ENCODE data around the gene DPP6. TPM values are rescaled to one million over a fixed set of nuclear protein-coding genes. Genes with fewer than 3 reads are reported as not detected.
A peak's percentile ranks its signal among the peaks of the same experiment; 100 is the strongest.
"Not testable (repeated sequence)": the region's sequence is repeated elsewhere in the genome, so short reads cannot be mapped to it uniquely, and the experiment has no call there.

The DPP6 gene
- 10 to 100 TPM in 3 of 4 donors, under 1 TPM in 1; 0.30 to 11.8 (median 10.7) TPM for total RNA-seq

DNA sequence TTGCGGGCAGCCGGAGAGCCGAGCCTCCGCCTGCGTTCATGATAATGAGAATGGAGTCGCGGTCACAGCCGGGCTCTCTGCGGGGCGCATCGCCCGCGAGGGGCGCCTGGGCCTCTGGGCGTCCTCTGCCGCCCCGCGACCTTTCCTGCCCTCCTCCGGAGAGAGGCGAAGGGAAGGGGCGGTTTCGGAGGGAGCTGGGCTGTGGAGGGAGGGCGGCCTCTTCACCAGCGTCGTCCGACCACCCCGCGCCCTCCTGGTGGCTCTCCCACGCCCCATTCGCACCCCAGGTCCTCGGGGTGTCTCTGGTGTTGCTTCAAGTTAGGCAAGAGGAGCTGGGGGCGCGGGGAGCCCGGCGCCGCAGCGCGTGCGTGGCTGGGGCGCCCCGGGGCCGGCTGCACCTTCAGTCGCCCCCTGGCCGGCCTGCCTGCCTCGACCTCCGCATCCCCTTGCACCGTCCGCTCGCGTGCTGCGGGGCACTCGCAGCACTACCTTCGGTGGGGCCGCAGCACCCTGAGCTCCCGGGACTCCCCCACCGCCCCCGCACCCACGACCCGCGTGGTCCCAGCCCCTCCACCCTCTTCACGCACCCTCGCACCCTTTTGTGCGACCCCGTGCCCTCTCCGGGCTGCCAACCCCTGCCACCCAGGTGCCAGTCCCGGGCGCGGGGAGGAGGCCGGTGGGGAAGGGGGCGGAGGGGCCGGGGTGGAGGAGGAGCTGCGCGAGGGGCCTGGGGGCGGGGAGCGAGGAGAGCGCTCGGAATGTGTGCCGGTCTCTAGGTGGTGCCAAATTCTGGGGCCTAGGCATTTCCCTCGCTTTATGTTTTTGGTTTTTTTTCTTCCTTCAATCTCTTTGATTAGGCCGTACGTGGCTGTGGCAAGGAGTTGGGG lies at the start of gene DPP6:
DPP6 (plus strand) TSS at position 756 of the 887 bp plus-strand sequence.
- not testable (repeated sequence) for H3K27ac ChIP-seq; H3K9me3 ChIP-seq; H3K36me3 ChIP-seq; DNase-seq (ENCODE audit: low spot score in 2 of 2); H3K4me1 ChIP-seq
- 2% methylated on average over 19 of the region's 81 CpGs for WGBS
- Histone ChIP-seq H3K27me3 (peaks cover 15% of the 10 kb centered on the region), H3K4me3 (peak within 1 kb of the TSS; percentile 22)

GRCh38 chr7:154009423-154009911 lies 42.7 kb upstream of the DPP6 start:
- H3K27me3 ChIP-seq; H3K9me3 ChIP-seq; DNase-seq (ENCODE audit: low spot score in 2 of 2); H3K4me1 ChIP-seq; H3K36me3 ChIP-seq; H3K27ac ChIP-seq; H3K4me3 ChIP-seq: not testable (repeated sequence)
- 73% methylated on average over 2 of the region's 3 CpGs for WGBS

DNA sequence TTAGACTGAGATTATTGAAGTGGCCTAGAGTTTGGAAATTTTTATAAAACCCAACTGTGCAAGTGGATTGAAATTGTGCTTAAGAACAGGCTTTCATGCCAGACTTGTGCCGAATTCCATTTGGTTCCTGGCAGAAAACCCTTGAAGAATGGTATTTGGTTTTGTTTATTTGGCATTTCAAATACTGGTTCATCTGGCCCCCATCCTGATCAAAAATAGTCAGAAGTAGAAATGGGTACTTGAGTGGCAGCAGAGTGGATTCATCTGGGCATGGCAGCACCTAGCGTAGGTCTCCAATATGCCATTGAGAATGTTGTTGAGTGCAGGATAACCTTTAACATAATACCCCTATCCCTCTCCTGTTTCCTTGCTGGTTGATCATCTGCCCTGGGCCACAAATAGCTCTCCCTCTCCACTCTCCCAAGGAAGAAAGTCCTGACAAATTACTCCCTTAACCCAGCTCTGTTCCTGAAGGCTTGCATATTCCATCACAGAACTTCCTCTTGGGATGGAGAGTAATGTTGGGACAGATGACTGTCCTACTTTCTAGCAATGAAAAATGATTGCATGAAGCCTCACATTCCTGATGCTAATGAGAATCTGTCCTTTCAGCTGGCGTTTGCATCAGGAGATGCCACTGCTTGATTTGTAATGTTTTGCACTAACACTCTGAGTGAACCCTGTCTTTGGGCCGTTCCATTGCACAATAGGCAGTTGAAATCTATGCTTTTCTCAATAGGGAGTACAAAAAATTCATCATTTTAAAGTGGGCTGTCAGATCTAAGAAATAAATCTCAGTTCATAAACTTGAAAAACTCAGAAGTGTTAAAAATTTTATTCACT lies 41.3 kb upstream of the DPP6 start:
- H3K27me3 ChIP-seq; H3K4me1 ChIP-seq; H3K9me3 ChIP-seq; DNase-seq (ENCODE audit: low spot score in 2 of 2); H3K27ac ChIP-seq; H3K4me3 ChIP-seq; H3K36me3 ChIP-seq: not testable (repeated sequence)
- WGBS, result 52% methylated on average over 4 of the region's 4 CpGs

GRCh38 chr7:154012800-154013199 lies 39.4 kb upstream of the DPP6 start:
- H3K36me3 ChIP-seq; DNase-seq (ENCODE audit: low spot score in 2 of 2); H3K4me3 ChIP-seq; H3K27ac ChIP-seq; H3K4me1 ChIP-seq; H3K9me3 ChIP-seq; H3K27me3 ChIP-seq: not testable (repeated sequence)
- 52% methylated on average over 3 of the region's 3 CpGs for WGBS

GRCh38 chr7:154015636-154016035 lies 36.6 kb upstream of the DPP6 start:
- H3K27me3 ChIP-seq; H3K4me3 ChIP-seq; DNase-seq (ENCODE audit: low spot score in 2 of 2); H3K36me3 ChIP-seq; H3K4me1 ChIP-seq; H3K27ac ChIP-seq; H3K9me3 ChIP-seq: not testable (repeated sequence)
- 84% methylated on average over 6 of the region's 6 CpGs for WGBS

- DNase-seq (ENCODE audit: low spot score in 2 of 2); H3K27me3 ChIP-seq; H3K4me3 ChIP-seq; H3K4me1 ChIP-seq; H3K9me3 ChIP-seq; H3K27ac ChIP-seq; H3K36me3 ChIP-seq: not testable (repeated sequence)
- 86% methylated on average over 2 of the region's 2 CpGs for WGBS
These were observed 33.8 kb upstream of the DPP6 start for GRCh38 chr7:154018354-154018753.

GRCh38 chr7:154027805-154028204 lies 24.4 kb upstream of the DPP6 start:
- H3K27me3 ChIP-seq; H3K27ac ChIP-seq; H3K9me3 ChIP-seq; H3K36me3 ChIP-seq; H3K4me1 ChIP-seq; H3K4me3 ChIP-seq; DNase-seq (ENCODE audit: low spot score in 2 of 2): not testable (repeated sequence)
- 83% methylated on average over 8 of the region's 8 CpGs for WGBS

DNA sequence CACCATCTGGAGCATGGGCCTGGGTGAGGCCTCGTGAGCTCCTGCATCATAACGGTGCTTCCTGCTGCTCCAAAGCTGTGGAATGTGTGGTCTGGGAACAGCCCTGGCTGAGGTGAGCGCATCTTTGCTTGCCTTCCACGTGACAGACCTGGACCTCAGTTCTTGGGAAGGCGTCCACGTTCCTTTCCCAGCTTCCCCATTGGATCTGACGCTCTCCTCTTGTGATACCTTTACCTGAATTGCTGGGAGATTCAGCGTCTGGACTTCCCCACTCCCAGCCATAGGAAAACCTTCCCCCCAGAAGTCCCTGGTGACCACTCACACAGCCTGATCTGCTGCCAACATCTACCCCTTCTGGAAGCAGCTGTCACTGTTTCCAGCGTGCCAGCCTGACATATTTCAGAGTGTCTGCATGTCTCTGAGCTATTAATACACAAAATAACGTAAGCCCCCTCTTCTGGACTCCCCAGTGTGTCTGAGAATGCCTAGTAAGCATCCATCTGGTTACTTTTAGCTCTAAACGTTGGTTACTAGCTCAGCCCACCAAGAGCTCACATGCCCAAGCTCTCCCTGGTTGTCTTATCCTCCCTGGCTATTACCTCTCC lies 21.6 kb upstream of the DPP6 start:
- WGBS, result 61% methylated on average over 11 of the region's 11 CpGs
- not testable (repeated sequence) for H3K9me3 ChIP-seq; H3K4me1 ChIP-seq; DNase-seq (ENCODE audit: low spot score in 2 of 2); H3K27me3 ChIP-seq; H3K27ac ChIP-seq; H3K36me3 ChIP-seq; H3K4me3 ChIP-seq

DNA sequence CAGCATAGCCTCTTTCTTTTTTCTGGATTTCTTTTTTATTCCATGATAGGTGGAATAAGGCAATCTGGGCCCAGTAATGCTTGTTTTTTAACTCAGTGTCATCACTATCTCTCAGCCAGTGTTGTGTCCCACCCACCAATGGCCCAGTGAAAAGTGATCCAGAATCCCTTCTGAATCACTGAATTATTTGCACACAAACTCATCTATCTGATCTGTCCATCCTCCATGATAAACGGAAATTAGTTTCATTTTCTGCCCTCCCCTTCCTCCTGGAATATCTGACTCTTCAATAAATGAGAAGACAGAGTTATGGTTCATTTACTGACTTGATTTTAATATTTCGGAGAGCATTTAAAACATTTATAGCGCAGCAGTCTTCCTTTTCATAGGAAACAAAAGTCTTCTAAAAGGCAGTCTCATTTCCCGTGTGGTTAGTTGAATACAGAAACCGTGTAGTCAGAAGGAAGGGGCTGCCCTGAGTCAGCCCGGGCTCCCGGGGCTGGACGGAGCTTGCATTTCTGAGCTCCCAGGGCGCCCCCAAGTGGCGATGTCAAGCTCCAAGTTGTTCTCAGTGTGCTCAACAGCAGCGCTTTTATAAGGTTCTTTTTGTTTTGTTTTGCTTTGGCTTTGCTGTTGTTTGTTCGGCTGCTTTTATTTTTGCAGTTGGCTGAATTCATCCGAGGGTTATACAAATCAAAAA lies 12.6 kb upstream of the DPP6 start:
- not testable (repeated sequence) for H3K4me1 ChIP-seq; DNase-seq (ENCODE audit: low spot score in 2 of 2); H3K27ac ChIP-seq; H3K27me3 ChIP-seq; H3K36me3 ChIP-seq; H3K9me3 ChIP-seq; H3K4me3 ChIP-seq
- 2% methylated on average over 8 of the region's 13 CpGs for WGBS

- 66% methylated on average over 5 of the region's 5 CpGs for WGBS
- not testable (repeated sequence) for H3K4me1 ChIP-seq; DNase-seq (ENCODE audit: low spot score in 2 of 2)
These were observed 1.8 kb upstream of the DPP6 start for GRCh38 chr7:154050394-154050793.

GRCh38 chr7:154051006-154051642 lies 1.1 kb upstream of the DPP6 start:
- whole genome bisulfite sequencing, result 4% methylated on average over 28 of the region's 42 CpGs
- not testable (repeated sequence) for H3K9me3 ChIP-seq; H3K27ac ChIP-seq; H3K4me1 ChIP-seq; DNase-seq (ENCODE audit: low spot score in 2 of 2); H3K36me3 ChIP-seq
- Histone ChIP-seq H3K27me3 (peaks cover 15% of the 10 kb centered on the region), H3K4me3 (peak overlapping the region; percentile 22)

More at GRCh38 chr7:154050394-154050793, 1.8 kb upstream of the DPP6 start:
- H3K36me3 ChIP-seq, H3K4me3 ChIP-seq, H3K9me3 ChIP-seq, H3K27ac ChIP-seq: not testable (repeated sequence)
- peaks cover 15% of the 10 kb centered on the region for H3K27me3 ChIP-seq

- H3K27ac ChIP-seq; DNase-seq (ENCODE audit: low spot score in 2 of 2); H3K9me3 ChIP-seq; H3K4me1 ChIP-seq; H3K36me3 ChIP-seq: not testable (repeated sequence)
- Histone ChIP-seq H3K27me3 (peaks cover 15% of the 10 kb centered on the region), H3K4me3 (peak overlapping the region; percentile 22)
- 5% methylated on average over 50 of the region's 83 CpGs for WGBS
These were observed 493 bp downstream of the DPP6 start for GRCh38 chr7:154052530-154053252.
